SK-N-SH (cell line): ENCODE data around the gene TBL1X. TPM values are rescaled to one million over a fixed set of nuclear protein-coding genes. Genes with fewer than 3 reads are reported as not detected.

ENCODE experiments used
- CTCF ChIA-PET: fragments of 300-600, 350-600 bp; formaldehyde crosslinking; extraction: SDS; loops from one replicate; lab custom pipeline; 2021; lab: Yijun Ruan, JAX
- POLR2A ChIA-PET: fragments of 350-600 bp; sonication (Branson Sonifier 250); formaldehyde crosslinking; extraction: SDS; loops from one replicate; lab custom pipeline; 2020; ENCODE audit warnings: antibody characterized with exemption, inconsistent platforms; lab: Yijun Ruan, JAX
- DNase-seq: peaks from one replicate; pipeline ENCODE4 v3.0.0; 2012
- H2AFZ ChIP-seq: fragments of 200-600 bp; sonication (generic); 2 replicates; pipeline ENCODE4 v1.8.1; 2016; ENCODE audit warnings: antibody characterized with exemption, mild to moderate bottlenecking, low read depth
- H3F3A ChIP-seq: fragments of 200-600 bp; sonication (generic); replicated peaks from 2 replicates; pipeline ENCODE3; 2016; ENCODE audit warnings: antibody characterized with exemption, mild to moderate bottlenecking; ENCODE audit not compliant: insufficient read depth
- H3K27ac ChIP-seq, 2 experiments: fragments of 200-500 bp in 1 of 2; fragments of 200-600 bp in 1 of 2; sonication (Bioruptor generic) in 1 of 2; sonication (generic), shearing (Covaris generic) in 1 of 2; 2 replicates each; pipeline versions ENCODE4 v1.5.1 to v1.6.1; 2014 to 2016; ENCODE audit warnings: low read depth in 2 of 2, inconsistent platforms in 1 of 2, low read length in 1 of 2, mild to moderate bottlenecking in 1 of 2, mixed read lengths in 1 of 2
- H3K27me3 ChIP-seq: fragments of 200-600 bp; sonication (generic), shearing (Covaris generic); 2 replicates; pipeline ENCODE4 v1.6.1; 2016; ENCODE audit warnings: mixed run types; ENCODE audit not compliant: insufficient read depth
- H3K36me3 ChIP-seq, 2 experiments: fragments of 200-500 bp in 1 of 2; fragments of 200-600 bp in 1 of 2; sonication (Bioruptor generic) in 1 of 2; sonication (generic) in 1 of 2; replicated peaks in 1 of 2; 2 replicates each; pipeline versions ENCODE3 to v1.5.1; 2014 to 2016; ENCODE audit warnings: low read length in 1 of 2, mild to moderate bottlenecking in 1 of 2; ENCODE audit not compliant: insufficient read depth in 2 of 2, control insufficient read depth in 1 of 2
- H3K4me1 ChIP-seq, 2 experiments: fragments of 200-500 bp in 1 of 2; fragments of 200-600 bp in 1 of 2; sonication (Bioruptor generic) in 1 of 2; sonication (generic), shearing (Covaris generic) in 1 of 2; 2 replicates each; pipeline versions ENCODE4 v1.5.1 to v1.6.1; 2014 to 2016; ENCODE audit warnings: low read depth in 1 of 2, low read length in 1 of 2, mixed run types in 1 of 2; ENCODE audit not compliant: insufficient read depth in 2 of 2, control insufficient read depth in 1 of 2
- H3K4me2 ChIP-seq: fragments of 200-600 bp; sonication (generic), shearing (Covaris generic); 2 replicates; pipeline ENCODE4 v1.6.1; 2017; ENCODE audit warnings: mixed run types
- H3K4me3 ChIP-seq, 2 experiments: fragments of 200-500 bp in 1 of 2; fragments of 200-600 bp in 1 of 2; sonication (Bioruptor generic) in 1 of 2; sonication (generic), shearing (Covaris generic) in 1 of 2; 2 replicates each; pipeline versions ENCODE4 v1.5.1 to v1.8.1; 2014 to 2016; ENCODE audit warnings: low read depth in 2 of 2, inconsistent platforms in 1 of 2, low read length in 1 of 2, mild to moderate bottlenecking in 1 of 2, mixed read lengths in 1 of 2, moderate library complexity in 1 of 2
- H3K79me2 ChIP-seq: fragments of 200-600 bp; sonication (generic); 2 replicates; pipeline ENCODE4 v1.8.1; 2017; ENCODE audit warnings: mild to moderate bottlenecking; ENCODE audit not compliant: insufficient read depth
- H3K9ac ChIP-seq: fragments of 200-600 bp; sonication (generic); 2 replicates; pipeline ENCODE4 v1.6.1; 2017; ENCODE audit warnings: mixed run types
- H3K9me2 ChIP-seq: fragments of 200-600 bp; sonication (generic); 2 replicates; pipeline ENCODE4 v1.6.1; 2017; ENCODE audit warnings: mixed run types
- H3K9me3 ChIP-seq: fragments of 200-600 bp; sonication (generic); 2 replicates; pipeline ENCODE4 v1.6.1; 2017; ENCODE audit warnings: mixed run types, mild to moderate bottlenecking, moderate library complexity
- H4K20me1 ChIP-seq: fragments of 200-600 bp; sonication (generic); 2 replicates; pipeline ENCODE4 v1.6.1; 2017; ENCODE audit warnings: mild to moderate bottlenecking, mixed run types; ENCODE audit not compliant: insufficient read depth
- ELF1 ChIP-seq: IDR thresholded peaks from 2 replicates; pipeline ENCODE4 v1.4.0; 2012
- EP300 ChIP-seq, 2 experiments: IDR thresholded peaks; 2 replicates each; pipeline versions ENCODE4 v1.4.0 to v1.6.1; 2012; ENCODE audit warnings: borderline replicate concordance in 1 of 2, low read depth in 1 of 2, low read length in 1 of 2
- EZH2phosphoT487 ChIP-seq: fragments of 200-600 bp; sonication (generic); IDR thresholded peaks from 2 replicates; pipeline ENCODE4 v1.6.1; 2017; ENCODE audit warnings: low read depth, mixed run types, mild to moderate bottlenecking, antibody characterized with exemption, moderate library complexity, borderline replicate concordance
- FOXJ3 ChIP-seq: sonication (generic); formaldehyde crosslinking; IDR thresholded peaks from 2 replicates; pipeline ENCODE4 v1.5.1; 2020; ENCODE audit warnings: mild to moderate bottlenecking, missing genetic modification reagents
- FOXM1 ChIP-seq: IDR thresholded peaks from 2 replicates; pipeline ENCODE4 v1.4.0; 2012; ENCODE audit warnings: low read depth, mild to moderate bottlenecking
- GATA2 ChIP-seq: sonication (generic); formaldehyde crosslinking; IDR thresholded peaks from 2 replicates; pipeline ENCODE4 v1.5.0; 2020; ENCODE audit warnings: mild to moderate bottlenecking, missing genetic modification reagents
- JUND ChIP-seq: IDR thresholded peaks from 2 replicates; pipeline ENCODE4 v1.4.0; 2012
- MEF2A ChIP-seq: IDR thresholded peaks from 2 replicates; pipeline ENCODE4 v1.4.0; 2012; ENCODE audit warnings: low read depth, borderline replicate concordance
- NFIC ChIP-seq: IDR thresholded peaks from 2 replicates; pipeline ENCODE4 v1.4.0; 2012; ENCODE audit warnings: borderline replicate concordance
- RAD21 ChIP-seq: IDR thresholded peaks from 2 replicates; pipeline ENCODE4 v1.6.1; 2012; ENCODE audit warnings: mild to moderate bottlenecking, low read length
- RCOR1 ChIP-seq: fragments of 150-350 bp; IDR thresholded peaks from 2 replicates; pipeline ENCODE4 v1.6.1; 2017; ENCODE audit warnings: antibody characterized with exemption, low read length
- RFX5 ChIP-seq: IDR thresholded peaks from 2 replicates; pipeline ENCODE4 v1.6.1; 2012; ENCODE audit warnings: mild to moderate bottlenecking, improper control_type of control experiment, low read length
- SMC3 ChIP-seq: IDR thresholded peaks from 2 replicates; pipeline ENCODE4 v1.6.1; 2012; ENCODE audit warnings: low read depth, low read length, improper control_type of control experiment
- TAF1 ChIP-seq: IDR thresholded peaks from 2 replicates; pipeline ENCODE4 v1.6.1; 2012; ENCODE audit warnings: low read depth, mild to moderate bottlenecking, low read length, moderate library complexity, borderline replicate concordance
- TCF12 ChIP-seq: IDR thresholded peaks from 2 replicates; pipeline ENCODE4 v1.4.0; 2012
- YY1 ChIP-seq: IDR thresholded peaks from 2 replicates; pipeline ENCODE4 v1.4.0; 2012; ENCODE audit warnings: low read depth, mild to moderate bottlenecking
- WGBS: methylation state at CpG from one replicate; pipeline ENCODE4 v1.1.6; 2017; ENCODE audit warnings: low lambda C conversion rate; 5-methylcytosine and 5-hydroxymethylcytosine counted together
- polyA plus RNA-seq, 3 experiments: library from polyadenylated mRNA; depleted of rRNA; stranded (reverse); fragments of >200 nt; gene quantifications; 2 replicates each; pipeline ENCODE4 v1.2.3, GENCODE V29; 2012
- TF ChIP-seq, protein P1 (sequence below): fragments of 200-600 bp; sonication (generic); IDR thresholded peaks from 2 replicates; pipeline ENCODE4 v1.6.1; 2017; ENCODE audit warnings: antibody characterized with exemption, mild to moderate bottlenecking, moderate library complexity
- TF ChIP-seq, protein P2 (sequence below): IDR thresholded peaks from 2 replicates; pipeline ENCODE4 v1.4.0; 2012; ENCODE audit warnings: low read depth
- TF ChIP-seq, protein P3 (sequence below): IDR thresholded peaks from 2 replicates; pipeline ENCODE4 v1.4.0; 2012; ENCODE audit warnings: low read depth, borderline replicate concordance
- TF ChIP-seq, protein P4 (sequence below): IDR thresholded peaks from 2 replicates; pipeline ENCODE4 v1.6.1; 2012; ENCODE audit warnings: mild to moderate bottlenecking, low read depth, low read length, moderate library complexity
- TF ChIP-seq, protein P5 (sequence below): fragments of 150-350 bp; IDR thresholded peaks from 2 replicates; pipeline ENCODE4 v1.6.1; 2017; ENCODE audit warnings: antibody characterized with exemption, low read length, low read depth, borderline replicate concordance

The TBL1X gene
- polyA plus RNA-seq, 1 of the 3 experiments (the other 2 are of a cell fraction), result 10.6 TPM

DNA sequence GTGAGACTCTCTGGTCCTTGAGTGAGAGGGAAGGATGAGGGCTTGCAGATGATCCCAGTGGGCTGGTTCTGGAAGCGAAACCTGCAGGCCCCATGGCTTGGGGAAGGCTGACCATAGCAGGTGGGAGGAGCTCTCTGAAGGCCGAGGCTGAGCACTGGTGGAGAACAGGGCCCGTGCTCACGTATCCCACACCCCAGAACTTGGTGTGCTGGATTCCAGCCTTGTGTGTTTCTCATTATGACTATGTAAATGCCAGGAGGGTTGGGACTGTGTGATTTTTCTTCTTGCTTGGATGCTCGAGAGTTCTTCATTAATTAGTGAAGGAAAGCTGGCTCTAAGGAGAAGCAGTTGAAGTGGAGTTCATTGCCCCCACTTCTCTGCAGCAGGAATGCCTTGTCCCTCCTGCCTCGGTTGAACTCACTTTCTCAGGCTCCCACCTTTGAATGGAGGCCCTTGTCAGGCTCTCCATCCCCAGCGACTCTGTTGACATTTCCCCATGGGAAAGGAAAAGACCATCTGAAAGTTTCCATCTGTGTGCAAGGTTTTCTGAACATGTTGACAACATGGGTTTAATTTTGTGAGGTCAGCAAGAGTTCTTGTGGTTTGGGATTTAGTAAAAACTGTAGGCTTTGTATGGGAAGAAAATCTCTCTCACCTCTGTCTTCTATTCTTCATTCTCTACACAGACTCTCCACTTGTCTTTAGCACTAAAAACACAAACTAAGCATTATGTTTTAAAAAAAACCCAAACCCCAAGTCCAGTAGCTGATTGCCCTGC, 57.7 kb downstream of the TBL1X start (continued):
- TF ChIP-seq, protein P1, sequence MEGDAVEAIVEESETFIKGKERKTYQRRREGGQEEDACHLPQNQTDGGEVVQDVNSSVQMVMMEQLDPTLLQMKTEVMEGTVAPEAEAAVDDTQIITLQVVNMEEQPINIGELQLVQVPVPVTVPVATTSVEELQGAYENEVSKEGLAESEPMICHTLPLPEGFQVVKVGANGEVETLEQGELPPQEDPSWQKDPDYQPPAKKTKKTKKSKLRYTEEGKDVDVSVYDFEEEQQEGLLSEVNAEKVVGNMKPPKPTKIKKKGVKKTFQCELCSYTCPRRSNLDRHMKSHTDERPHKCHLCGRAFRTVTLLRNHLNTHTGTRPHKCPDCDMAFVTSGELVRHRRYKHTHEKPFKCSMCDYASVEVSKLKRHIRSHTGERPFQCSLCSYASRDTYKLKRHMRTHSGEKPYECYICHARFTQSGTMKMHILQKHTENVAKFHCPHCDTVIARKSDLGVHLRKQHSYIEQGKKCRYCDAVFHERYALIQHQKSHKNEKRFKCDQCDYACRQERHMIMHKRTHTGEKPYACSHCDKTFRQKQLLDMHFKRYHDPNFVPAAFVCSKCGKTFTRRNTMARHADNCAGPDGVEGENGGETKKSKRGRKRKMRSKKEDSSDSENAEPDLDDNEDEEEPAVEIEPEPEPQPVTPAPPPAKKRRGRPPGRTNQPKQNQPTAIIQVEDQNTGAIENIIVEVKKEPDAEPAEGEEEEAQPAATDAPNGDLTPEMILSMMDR, result no peak
- no peak for TF ChIP-seq TAF1
- no peak for TF ChIP-seq FOXM1
- TF ChIP-seq, protein P2, sequence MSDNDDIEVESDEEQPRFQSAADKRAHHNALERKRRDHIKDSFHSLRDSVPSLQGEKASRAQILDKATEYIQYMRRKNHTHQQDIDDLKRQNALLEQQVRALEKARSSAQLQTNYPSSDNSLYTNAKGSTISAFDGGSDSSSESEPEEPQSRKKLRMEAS, result no peak
- no peak for TF ChIP-seq MEF2A
- no peak for TF ChIP-seq JUND
- TF ChIP-seq ELF1, result no peak
- TF ChIP-seq SMC3, result no peak
- no peak for TF ChIP-seq YY1
- no peak for TF ChIP-seq GATA2
- TF ChIP-seq RCOR1, result no peak
- TF ChIP-seq, protein P3, sequence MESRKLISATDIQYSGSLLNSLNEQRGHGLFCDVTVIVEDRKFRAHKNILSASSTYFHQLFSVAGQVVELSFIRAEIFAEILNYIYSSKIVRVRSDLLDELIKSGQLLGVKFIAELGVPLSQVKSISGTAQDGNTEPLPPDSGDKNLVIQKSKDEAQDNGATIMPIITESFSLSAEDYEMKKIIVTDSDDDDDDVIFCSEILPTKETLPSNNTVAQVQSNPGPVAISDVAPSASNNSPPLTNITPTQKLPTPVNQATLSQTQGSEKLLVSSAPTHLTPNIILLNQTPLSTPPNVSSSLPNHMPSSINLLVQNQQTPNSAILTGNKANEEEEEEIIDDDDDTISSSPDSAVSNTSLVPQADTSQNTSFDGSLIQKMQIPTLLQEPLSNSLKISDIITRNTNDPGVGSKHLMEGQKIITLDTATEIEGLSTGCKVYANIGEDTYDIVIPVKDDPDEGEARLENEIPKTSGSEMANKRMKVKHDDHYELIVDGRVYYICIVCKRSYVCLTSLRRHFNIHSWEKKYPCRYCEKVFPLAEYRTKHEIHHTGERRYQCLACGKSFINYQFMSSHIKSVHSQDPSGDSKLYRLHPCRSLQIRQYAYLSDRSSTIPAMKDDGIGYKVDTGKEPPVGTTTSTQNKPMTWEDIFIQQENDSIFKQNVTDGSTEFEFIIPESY, result no peak

DNA sequence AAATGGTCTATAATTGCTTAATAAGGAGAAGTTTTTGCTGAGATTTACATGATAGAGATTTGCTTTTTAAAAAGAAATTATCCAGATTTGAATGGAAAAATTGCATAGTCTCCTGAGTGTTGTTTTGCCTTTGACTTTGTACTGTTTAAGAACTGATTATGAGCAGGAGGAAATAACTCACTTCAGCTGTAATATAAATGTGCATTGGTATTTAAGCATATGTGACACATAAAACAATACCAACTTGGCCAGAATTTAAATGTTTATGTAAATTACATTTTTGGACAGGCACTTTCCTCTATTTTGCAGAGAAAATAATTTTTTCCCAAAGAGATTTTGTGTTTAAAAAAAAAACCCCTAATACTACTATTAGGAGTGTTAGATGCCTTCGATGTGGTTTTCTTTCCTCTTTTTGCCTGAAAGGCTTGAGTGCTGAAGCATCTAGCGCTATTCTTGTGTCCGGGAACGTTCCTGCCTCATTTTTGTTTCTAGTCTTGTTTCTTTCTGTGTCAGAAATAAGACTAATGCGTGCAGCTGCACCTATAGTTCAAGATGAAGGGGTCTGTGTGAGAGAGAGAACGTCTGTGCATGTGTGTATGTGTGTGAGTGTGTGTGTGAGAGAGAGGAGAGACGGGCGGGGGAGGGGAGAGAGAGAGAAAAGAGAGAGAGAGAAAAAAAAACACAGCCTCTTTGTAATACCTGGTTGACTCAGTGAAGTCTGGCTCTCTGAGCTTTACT, 60.8 kb downstream of the TBL1X start:
- H3K9me2 ChIP-seq, result no peaks in the 10 kb centered on the region
- POLR2A ChIA-PET, result no interaction called here
- 0 out of 2 replicates have a peak, but pooled peaks cover 8% of the 10 kb centered on the region for H4K20me1 ChIP-seq
- CTCF ChIA-PET, result no interaction called here
- H3K4me2 ChIP-seq, result no peak overlapping the region
- no peaks in the 10 kb centered on the region for H3F3A ChIP-seq
- WGBS, result 42% methylated on average over 8 of the region's 8 CpGs
- H3K36me3 ChIP-seq, result no peaks in the 10 kb centered on the region
- H3K4me3 ChIP-seq, result no peak overlapping the region
- DNase-seq, result no peak
- H3K4me1 ChIP-seq, result no peaks in the 10 kb centered on the region
- no peaks in the 10 kb centered on the region for H3K27me3 ChIP-seq
- no peak overlapping the region for H2AFZ ChIP-seq
- H3K27ac ChIP-seq, result no peak overlapping the region
- H3K9ac ChIP-seq, result no peak overlapping the region
- peaks cover 36% of the 10 kb centered on the region; the same call in 1 of the 2 replicates for H3K79me2 ChIP-seq
- no peaks in the 10 kb centered on the region for H3K9me3 ChIP-seq
- TF ChIP-seq EP300 (IDR thresholded peaks at IDR 0.05; ENCODE audit: borderline replicate concordance in 1 of 2, low read depth in 1 of 2, low read length in 1 of 2) (no peak), RFX5 (no peak), TCF12 (no peak), FOXJ3 (CRISPR knock-in tag) (no peak), GATA2 (no peak), SMC3 (no peak), RAD21 (no peak), FOXM1 (no peak), TAF1 (no peak), JUND (no peak), YY1 (no peak), NFIC (no peak), EZH2phosphoT487 (no peak)
- TF ChIP-seq, protein P4, sequence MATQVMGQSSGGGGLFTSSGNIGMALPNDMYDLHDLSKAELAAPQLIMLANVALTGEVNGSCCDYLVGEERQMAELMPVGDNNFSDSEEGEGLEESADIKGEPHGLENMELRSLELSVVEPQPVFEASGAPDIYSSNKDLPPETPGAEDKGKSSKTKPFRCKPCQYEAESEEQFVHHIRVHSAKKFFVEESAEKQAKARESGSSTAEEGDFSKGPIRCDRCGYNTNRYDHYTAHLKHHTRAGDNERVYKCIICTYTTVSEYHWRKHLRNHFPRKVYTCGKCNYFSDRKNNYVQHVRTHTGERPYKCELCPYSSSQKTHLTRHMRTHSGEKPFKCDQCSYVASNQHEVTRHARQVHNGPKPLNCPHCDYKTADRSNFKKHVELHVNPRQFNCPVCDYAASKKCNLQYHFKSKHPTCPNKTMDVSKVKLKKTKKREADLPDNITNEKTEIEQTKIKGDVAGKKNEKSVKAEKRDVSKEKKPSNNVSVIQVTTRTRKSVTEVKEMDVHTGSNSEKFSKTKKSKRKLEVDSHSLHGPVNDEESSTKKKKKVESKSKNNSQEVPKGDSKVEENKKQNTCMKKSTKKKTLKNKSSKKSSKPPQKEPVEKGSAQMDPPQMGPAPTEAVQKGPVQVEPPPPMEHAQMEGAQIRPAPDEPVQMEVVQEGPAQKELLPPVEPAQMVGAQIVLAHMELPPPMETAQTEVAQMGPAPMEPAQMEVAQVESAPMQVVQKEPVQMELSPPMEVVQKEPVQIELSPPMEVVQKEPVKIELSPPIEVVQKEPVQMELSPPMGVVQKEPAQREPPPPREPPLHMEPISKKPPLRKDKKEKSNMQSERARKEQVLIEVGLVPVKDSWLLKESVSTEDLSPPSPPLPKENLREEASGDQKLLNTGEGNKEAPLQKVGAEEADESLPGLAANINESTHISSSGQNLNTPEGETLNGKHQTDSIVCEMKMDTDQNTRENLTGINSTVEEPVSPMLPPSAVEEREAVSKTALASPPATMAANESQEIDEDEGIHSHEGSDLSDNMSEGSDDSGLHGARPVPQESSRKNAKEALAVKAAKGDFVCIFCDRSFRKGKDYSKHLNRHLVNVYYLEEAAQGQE, result no peak
- TF ChIP-seq, protein P2, result no peak
- TF ChIP-seq, protein P5, sequence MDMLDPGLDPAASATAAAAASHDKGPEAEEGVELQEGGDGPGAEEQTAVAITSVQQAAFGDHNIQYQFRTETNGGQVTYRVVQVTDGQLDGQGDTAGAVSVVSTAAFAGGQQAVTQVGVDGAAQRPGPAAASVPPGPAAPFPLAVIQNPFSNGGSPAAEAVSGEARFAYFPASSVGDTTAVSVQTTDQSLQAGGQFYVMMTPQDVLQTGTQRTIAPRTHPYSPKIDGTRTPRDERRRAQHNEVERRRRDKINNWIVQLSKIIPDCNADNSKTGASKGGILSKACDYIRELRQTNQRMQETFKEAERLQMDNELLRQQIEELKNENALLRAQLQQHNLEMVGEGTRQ, result no peak
